Stomach smooth muscle (tissue), 2 donors: ENCODE measurements around the gene SLC35B2.

Experiments
- H3K27ac ChIP-seq: one replicate; pipeline ENCODE4 v1.7.0; 2013; ENCODE audit warnings: mild to moderate bottlenecking, low read length, inconsistent platforms
- H3K27me3 ChIP-seq, 2 donors: one replicate each; pipeline ENCODE4 v1.7.0; 2013; ENCODE audit warnings: low read length in 2 of 2; ENCODE audit not compliant: insufficient read depth in 2 of 2, control insufficient read depth in 1 of 2
- H3K36me3 ChIP-seq, 2 donors: one replicate each; pipeline ENCODE4 v1.7.0; 2013; ENCODE audit warnings: low read length in 2 of 2; ENCODE audit not compliant: control insufficient read depth in 2 of 2, insufficient read depth in 2 of 2
- H3K4me1 ChIP-seq: one replicate; pipeline ENCODE4 v1.7.0; 2013; ENCODE audit warnings: low read length; ENCODE audit not compliant: control insufficient read depth, insufficient read depth
- H3K4me3 ChIP-seq, 2 donors: one replicate each; pipeline ENCODE4 v1.7.0; 2013; ENCODE audit warnings: low read length in 2 of 2
- H3K9ac ChIP-seq, 2 donors: one replicate each; pipeline ENCODE4 v1.7.0; 2013; ENCODE audit warnings: low read length in 2 of 2, mild to moderate bottlenecking in 1 of 2
- H3K9me3 ChIP-seq, 2 donors: one replicate each; pipeline ENCODE4 v1.7.0; 2013; ENCODE audit warnings: low read length in 2 of 2; ENCODE audit not compliant: control insufficient read depth in 2 of 2
- donor health status: healthy.
- donor health status: Pancreatic carcinoma.

Gene SLC35B2

DNA sequence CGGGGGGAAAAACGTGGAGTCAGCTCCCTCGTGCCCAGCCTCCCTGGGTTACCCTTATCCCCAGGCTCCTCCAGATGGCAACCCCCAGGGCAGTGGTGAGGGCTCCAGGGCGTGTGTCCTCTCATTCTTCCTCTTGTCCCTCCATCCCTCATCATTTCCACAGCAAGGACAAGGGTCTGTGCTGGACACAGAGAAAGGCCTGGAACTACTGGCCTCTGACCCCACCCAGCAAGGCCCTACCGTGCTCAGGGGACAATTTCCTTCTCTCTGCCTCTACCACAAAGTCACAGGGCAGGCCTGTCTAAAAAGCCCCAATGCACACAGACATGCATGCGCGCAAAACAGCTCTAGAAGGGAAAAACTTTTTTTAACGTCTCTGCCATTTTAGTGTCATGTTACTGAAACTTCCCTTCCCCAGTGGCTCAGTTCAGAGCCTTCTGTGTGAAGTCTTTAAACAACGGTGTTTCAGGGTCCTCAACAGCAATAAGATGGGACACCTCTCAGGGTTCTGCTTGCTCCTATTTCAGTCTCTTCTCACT, 1.1 kb upstream of the SLC35B2 start:
- H3K9me3 ChIP-seq, result no peaks in the 10 kb centered on the region
- peaks cover 33% of the 10 kb centered on the region for H3K4me1 ChIP-seq
- H3K27me3 ChIP-seq, result no peaks in the 10 kb centered on the region
- peaks cover 11 to 25% of the 10 kb centered on the region in 2 donors for H3K36me3 ChIP-seq
- H3K9ac ChIP-seq, result peak overlapping the region in 1 of 2 donors; percentile 71
- peak overlapping the region; percentile 69 for H3K27ac ChIP-seq
- no peak overlapping the region for H3K4me3 ChIP-seq

DNA sequence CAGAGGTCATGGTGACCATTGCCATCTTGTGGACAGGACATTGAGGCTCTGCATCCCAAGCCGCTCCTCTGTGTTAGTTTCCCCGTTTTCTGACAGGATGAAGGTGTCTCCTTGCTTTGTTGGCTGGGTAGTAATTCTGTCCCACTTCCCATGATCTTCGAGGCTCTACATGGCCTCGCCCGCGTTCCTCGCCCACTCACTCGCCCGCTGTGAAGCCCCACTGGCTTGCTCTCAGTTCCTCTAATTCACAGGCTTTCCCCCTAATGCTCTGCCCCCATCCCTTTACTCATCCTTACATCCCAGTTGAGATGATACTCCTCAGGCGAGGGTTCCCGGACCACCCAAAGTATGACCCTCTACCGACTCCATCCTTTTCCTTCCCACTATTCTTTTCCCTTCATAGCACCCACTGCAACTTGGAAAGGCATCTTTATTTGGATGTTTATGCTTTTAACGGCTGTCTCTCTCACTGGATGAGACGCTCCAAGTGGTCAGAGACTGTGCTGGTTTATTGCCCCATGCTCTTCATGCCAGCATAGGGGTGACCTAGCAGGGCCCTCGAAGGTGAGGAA, 511 bp upstream of the SLC35B2 start:
- H3K4me3 ChIP-seq, result peak overlapping the region; percentile 70 to 89

DNA sequence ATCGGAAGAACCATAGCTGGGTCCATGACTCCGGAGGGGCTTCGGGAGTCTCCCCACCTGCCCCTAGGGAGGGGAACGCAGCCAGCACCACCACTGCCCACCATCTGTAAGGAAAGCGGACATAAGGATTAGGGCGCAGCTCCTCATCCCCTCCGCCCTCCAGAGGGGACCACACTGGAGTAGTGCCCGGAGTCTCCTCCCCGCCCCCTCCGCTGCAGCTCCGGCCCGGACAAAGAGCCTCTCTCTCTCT, 628 bp downstream of the SLC35B2 start:
- H3K4me1 ChIP-seq, result peaks cover 20% of the 10 kb centered on the region

More for the DNA sequence above, 511 bp upstream of the SLC35B2 start:
- peak overlapping the region; percentile 69 for H3K27ac ChIP-seq
- no peaks in the 10 kb centered on the region for H3K27me3 ChIP-seq
- peaks cover 27% of the 10 kb centered on the region for H3K4me1 ChIP-seq
- H3K9me3 ChIP-seq, result no peaks in the 10 kb centered on the region
- peaks cover 17 to 31% of the 10 kb centered on the region in 2 donors for H3K36me3 ChIP-seq
- H3K9ac ChIP-seq, result peak overlapping the region; percentile 71 to 72

DNA sequence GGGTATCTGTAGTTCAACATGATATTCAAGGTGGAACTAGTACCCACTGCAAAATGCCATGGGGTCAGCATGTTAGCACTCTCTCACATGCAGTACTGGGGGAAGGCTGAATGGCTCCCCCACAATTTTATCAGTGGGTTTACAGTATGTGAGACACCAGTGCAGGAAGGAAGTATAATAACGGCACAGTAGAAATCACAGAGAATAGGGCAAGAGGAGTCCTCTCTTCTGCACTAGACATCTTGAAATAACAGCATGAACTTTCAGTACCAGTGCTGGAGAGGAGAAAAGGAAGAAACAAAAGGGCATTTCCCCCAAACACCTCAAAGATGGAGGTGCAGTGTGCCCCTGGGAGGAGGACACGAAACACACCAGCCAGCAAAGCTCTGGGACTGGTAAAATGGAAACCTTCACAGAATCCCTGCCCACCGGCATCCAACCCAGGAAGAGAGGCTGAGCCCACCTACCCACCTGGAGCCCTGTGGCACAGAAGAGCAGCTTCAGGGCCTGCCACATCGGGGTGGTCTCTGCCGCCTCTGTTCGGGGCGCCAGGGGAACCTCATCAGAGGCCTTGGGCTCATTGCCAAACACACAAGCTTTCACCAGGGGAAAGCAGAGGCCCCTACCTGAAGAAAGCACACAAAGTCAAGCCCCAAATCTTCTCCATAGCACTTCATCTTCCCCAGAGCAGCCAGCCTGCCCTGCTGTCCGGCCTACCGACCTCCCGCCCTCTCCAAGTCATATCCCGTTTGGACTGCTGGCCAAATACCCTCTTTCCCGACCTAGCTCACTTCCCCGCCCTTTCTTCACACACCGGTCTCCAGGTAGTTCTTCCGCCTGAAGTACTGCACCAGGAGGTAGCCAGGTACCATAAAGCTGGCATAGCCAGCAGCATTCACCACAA, 1.2 kb downstream of the SLC35B2 start:
- H3K4me1 ChIP-seq, result peaks cover 20% of the 10 kb centered on the region
- peaks cover 33 to 42% of the 10 kb centered on the region in 2 donors for H3K36me3 ChIP-seq
- H3K4me3 ChIP-seq, result peak overlapping the region; percentile 79 to 89
- peak overlapping the region; percentile 73 to 74 for H3K9ac ChIP-seq
- H3K27ac ChIP-seq, result peak overlapping the region; percentile 69
- no peaks in the 10 kb centered on the region for H3K27me3 ChIP-seq
- H3K9me3 ChIP-seq, result no peaks in the 10 kb centered on the region

More for the DNA sequence above, 628 bp downstream of the SLC35B2 start:
- Histone ChIP-seq H3K9me3 (no peaks in the 10 kb centered on the region), H3K4me3 (peak overlapping the region; percentile 79 to 89), H3K27me3 (no peaks in the 10 kb centered on the region), H3K36me3 (peaks cover 27 to 40% of the 10 kb centered on the region in 2 donors), H3K27ac (peak overlapping the region; percentile 69), H3K9ac (peak overlapping the region; percentile 73 to 74)

DNA sequence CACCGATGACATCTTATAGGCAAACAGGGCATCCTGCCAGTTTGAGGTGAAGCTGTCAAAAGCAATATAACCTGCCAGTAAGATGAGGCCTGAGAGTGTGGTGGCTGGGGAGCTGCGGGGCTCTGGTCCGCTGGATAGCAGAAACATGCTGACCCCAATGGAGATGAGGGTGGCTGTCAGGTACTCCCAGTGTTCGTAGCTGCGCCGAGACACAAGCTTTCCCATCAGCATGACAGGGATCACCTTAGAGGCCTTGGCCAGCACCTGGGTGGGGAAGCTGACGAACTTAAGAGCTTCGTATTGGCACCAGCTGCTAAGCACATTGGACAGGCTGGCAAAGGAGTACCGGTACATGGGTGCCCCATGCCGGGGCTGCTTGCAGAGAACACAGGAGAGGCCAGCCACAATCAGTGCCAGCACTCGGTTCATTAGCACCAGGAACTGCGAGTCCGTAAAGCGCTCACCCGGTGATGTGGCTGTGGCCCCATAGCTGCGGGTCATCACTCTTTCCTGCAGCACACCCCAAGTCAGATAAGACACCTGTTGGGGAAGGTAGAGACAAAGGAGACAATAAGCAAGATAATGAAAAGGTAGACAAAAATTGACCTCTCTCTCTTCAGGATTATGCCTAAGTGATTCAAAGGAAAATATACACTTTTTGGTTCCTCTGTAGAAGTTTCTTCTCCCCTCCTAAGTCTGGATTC, 2.1 kb downstream of the SLC35B2 start:
- no peak overlapping the region for H3K27ac ChIP-seq

DNA sequence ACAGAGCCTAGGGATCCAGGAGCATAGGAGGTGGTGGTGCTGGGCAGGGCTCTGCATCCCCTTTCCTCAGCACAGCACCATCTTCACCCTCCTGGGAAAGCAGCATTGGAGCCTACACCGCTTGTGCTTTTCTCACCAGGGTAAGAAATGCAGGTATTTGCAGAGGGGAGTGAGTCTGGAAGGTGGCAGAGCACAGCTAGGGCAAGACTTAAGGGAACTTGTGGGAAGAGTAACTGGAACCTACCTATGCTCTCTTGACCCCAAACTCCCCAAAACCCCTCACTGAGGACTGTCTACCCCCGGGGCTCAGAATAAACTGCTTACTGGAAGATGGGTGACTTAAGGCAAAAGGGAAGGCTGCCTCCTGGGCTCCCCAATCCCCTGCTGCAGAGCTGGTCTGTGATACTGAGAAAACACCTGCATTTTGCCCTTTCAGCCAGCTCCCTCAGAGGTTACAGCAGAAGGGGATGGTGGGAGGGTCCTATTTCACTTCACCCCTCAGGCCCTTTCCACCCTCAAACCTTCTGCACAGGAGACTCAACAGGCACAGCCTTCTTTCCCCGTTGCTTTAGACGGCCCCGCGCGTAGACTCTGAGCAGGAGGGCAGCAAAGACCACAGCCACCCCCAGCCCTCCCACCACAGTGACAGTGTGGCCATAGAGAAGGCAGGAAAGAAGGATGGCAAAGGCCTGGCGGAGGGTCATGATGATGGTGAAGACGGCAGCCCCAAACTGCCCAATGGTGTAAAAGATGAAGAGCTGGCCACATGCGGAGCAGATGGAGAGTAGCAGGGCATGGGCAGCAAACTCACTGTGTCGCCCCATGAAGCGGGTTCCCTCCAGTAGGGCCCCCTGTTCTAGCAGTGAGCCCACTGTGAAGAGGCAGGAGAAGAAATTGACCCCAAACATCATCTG, 2.9 kb downstream of the SLC35B2 start:
- no peaks in the 10 kb centered on the region for H3K27me3 ChIP-seq
- no peaks in the 10 kb centered on the region for H3K9me3 ChIP-seq
- H3K36me3 ChIP-seq, result peaks cover 50 to 55% of the 10 kb centered on the region in 2 donors
- H3K9ac ChIP-seq, result no peak overlapping the region
- peaks cover 25% of the 10 kb centered on the region for H3K4me1 ChIP-seq
- no peak overlapping the region for H3K4me3 ChIP-seq
- H3K27ac ChIP-seq, result no peak overlapping the region

More for the DNA sequence above, 2.1 kb downstream of the SLC35B2 start:
- Histone ChIP-seq H3K9me3 (no peaks in the 10 kb centered on the region), H3K9ac (no peak overlapping the region), H3K36me3 (peaks cover 42 to 51% of the 10 kb centered on the region in 2 donors), H3K4me1 (peaks cover 20% of the 10 kb centered on the region), H3K27me3 (no peaks in the 10 kb centered on the region), H3K4me3 (no peak overlapping the region)

DNA sequence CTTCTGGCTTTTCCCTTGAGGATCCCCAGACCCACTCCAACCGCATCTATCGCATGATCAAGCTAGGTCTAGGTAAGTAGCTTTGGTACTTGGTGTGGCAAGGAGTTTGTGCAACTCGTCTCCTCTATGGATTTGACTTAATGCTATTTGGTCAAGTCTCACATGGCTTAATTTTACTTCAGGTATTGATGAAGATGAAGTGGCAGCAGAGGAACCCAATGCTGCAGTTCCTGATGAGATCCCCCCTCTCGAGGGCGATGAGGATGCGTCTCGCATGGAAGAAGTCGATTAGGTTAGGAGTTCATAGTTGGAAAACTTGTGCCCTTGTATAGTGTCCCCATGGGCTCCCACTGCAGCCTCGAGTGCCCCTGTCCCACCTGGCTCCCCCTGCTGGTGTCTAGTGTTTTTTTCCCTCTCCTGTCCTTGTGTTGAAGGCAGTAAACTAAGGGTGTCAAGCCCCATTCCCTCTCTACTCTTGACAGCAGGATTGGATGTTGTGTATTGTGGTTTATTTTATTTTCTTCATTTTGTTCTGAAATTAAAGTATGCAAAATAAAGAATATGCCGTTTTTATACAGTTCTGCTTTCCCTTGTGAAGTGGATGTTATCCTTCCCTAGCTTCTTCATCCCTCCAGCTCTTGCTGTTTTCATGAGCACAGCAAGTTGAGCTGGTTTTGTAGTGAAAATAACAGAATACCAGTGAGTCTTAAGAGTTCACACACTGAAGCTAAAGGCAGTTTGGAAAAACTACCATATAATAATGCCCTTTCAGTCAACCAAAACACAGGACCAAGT, 3.8 kb downstream of the SLC35B2 start:
- no peak overlapping the region for H3K27ac ChIP-seq
- H3K36me3 ChIP-seq, result peaks cover 59 to 63% of the 10 kb centered on the region in 2 donors
- H3K27me3 ChIP-seq, result no peaks in the 10 kb centered on the region
- peaks cover 34% of the 10 kb centered on the region for H3K4me1 ChIP-seq
- no peak overlapping the region for H3K4me3 ChIP-seq
- no peaks in the 10 kb centered on the region for H3K9me3 ChIP-seq
- H3K9ac ChIP-seq, result no peak overlapping the region

DNA sequence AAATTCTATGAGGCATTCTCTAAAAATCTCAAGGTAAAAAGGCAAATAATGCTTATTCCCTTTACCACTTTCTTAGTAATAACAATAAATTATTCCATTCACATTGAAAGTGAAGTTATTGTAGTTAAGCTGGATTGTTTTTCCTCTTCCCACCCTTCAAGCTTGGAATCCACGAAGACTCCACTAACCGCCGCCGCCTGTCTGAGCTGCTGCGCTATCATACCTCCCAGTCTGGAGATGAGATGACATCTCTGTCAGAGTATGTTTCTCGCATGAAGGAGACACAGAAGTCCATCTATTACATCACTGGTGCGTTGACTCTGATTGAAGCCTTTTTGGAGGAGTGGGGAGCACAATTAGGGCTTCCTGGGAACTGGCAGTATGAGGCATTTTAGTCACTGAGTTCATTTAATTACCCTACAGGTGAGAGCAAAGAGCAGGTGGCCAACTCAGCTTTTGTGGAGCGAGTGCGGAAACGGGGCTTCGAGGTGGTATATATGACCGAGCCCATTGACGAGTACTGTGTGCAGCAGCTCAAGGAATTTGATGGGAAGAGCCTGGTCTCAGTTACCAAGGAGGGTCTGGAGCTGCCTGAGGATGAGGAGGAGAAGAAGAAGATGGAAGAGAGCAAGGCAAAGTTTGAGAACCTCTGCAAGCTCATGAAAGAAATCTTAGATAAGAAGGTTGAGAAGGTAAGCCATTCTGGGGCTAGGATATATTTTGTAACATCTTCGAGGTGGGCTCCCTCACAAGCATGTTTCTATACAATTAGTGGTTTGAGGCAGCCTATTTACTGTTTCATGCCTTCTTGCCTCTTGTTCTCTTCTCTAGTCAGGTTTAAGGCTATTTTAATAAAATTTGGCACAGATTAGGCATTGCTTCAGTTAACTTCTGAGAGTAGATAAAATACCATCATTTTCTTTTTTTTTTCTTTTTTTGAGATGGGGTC, 5.5 kb downstream of the SLC35B2 start:
- Histone ChIP-seq H3K9ac (no peak overlapping the region), H3K4me3 (no peak overlapping the region), H3K9me3 (no peaks in the 10 kb centered on the region), H3K27ac (no peak overlapping the region), H3K4me1 (peaks cover 34% of the 10 kb centered on the region), H3K27me3 (no peaks in the 10 kb centered on the region), H3K36me3 (peaks cover 59 to 63% of the 10 kb centered on the region in 2 donors)

DNA sequence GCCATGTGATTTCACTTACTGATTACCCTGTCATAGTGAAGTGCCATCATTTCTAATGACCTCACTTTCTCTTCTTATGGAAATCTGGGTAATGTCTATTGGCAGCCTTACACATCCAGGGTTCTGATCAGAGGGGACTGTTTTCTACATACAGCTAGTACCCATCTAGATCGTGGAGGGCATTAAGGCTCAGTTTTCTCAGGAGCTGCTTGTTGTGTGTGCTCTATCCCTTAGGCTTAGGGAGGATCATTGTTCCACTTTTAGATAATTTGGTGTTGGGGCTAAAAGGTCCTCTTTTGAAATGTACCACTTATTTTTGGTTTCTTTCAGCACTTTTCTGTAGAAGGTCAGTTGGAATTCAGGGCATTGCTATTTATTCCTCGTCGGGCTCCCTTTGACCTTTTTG, 6.6 kb downstream of the SLC35B2 start:
- Histone ChIP-seq H3K27me3 (no peaks in the 10 kb centered on the region), H3K36me3 (peaks cover 59 to 63% of the 10 kb centered on the region in 2 donors), H3K4me1 (peaks cover 30% of the 10 kb centered on the region), H3K27ac (peak overlapping the region; percentile 6), H3K9ac (peak overlapping the region in 1 of 2 donors; percentile 13), H3K9me3 (no peaks in the 10 kb centered on the region), H3K4me3 (no peak overlapping the region)
